GF-D8 (cell line): ENCODE measurements around the gene EDDM13.
"Not testable (repeated sequence)": the region's sequence is repeated elsewhere in the genome, so short reads cannot be mapped to it uniquely, and the experiment has no call there.

Source experiments
- DNase-seq: peaks from one replicate; lab custom pipeline; 2025; lab: John Stamatoyannopoulos, UW

The EDDM13 gene

GRCh38 chr19:56272161-56272798, at the start of gene EDDM13:
Gene EDDM13, plus strand, starts transcription at chr19:56272748. Its CDS starts 87 bp downstream, at chr19:56272835.
- no peak for DNase-seq

GRCh38 chr19:56222901-56223300, 49.6 kb upstream of the EDDM13 start:
- no peak for DNase-seq

GRCh38 chr19:56223481-56223880, 49.1 kb upstream of the EDDM13 start:
- no peak for DNase-seq

- no peak for DNase-seq
Measured at GRCh38 chr19:56245121-56245740, 27.3 kb upstream of the EDDM13 start.

GRCh38 chr19:56245764-56246163, 26.8 kb upstream of the EDDM13 start:
- DNase-seq = not testable (repeated sequence)

- DNase-seq = not testable (repeated sequence)
Measured at GRCh38 chr19:56248736-56249338, 23.7 kb upstream of the EDDM13 start.

GRCh38 chr19:56252699-56253422, 19.7 kb upstream of the EDDM13 start:
- DNase-seq = peak; percentile 41

GRCh38 chr19:56253737-56254136, 18.8 kb upstream of the EDDM13 start:
- DNase-seq = peak; percentile 37

GRCh38 chr19:56258272-56258671, 14.3 kb upstream of the EDDM13 start:
- DNase-seq = no peak

GRCh38 chr19:56261145-56261544, 11.4 kb upstream of the EDDM13 start:
- DNase-seq = no peak

GRCh38 chr19:56261932-56262331, 10.6 kb upstream of the EDDM13 start:
- not testable (repeated sequence) for DNase-seq

GRCh38 chr19:56263319-56263718, 9.2 kb upstream of the EDDM13 start:
- no peak for DNase-seq

- no peak for DNase-seq
Measured at GRCh38 chr19:56266051-56266450, 6.5 kb upstream of the EDDM13 start.

GRCh38 chr19:56269348-56269747, 3.2 kb upstream of the EDDM13 start:
- DNase-seq = no peak

GRCh38 chr19:56270676-56271075, 1.9 kb upstream of the EDDM13 start:
- peak; percentile 92 for DNase-seq

- DNase-seq = no peak
Measured at GRCh38 chr19:56271151-56271550, 1.4 kb upstream of the EDDM13 start.

- DNase-seq = no peak
Measured at GRCh38 chr19:56273563-56274117, 1.1 kb downstream of the EDDM13 start.

GRCh38 chr19:56282809-56283208, 10.3 kb downstream of the EDDM13 start:
- no peak for DNase-seq

GRCh38 chr19:56284746-56285145, 12.2 kb downstream of the EDDM13 start:
- no peak for DNase-seq

- DNase-seq = no peak
Measured at GRCh38 chr19:56290104-56290503, 17.6 kb downstream of the EDDM13 start.

- no peak for DNase-seq
Measured at GRCh38 chr19:56291867-56292266, 19.3 kb downstream of the EDDM13 start.

- no peak for DNase-seq
Measured at GRCh38 chr19:56294549-56294948, 22.0 kb downstream of the EDDM13 start.
